ENCODE measurements around the gene AMACR.
"Not testable (repeated sequence)": the region's sequence is repeated elsewhere in the genome, so short reads cannot be mapped to it uniquely, and the experiment has no call there.

Gene AMACR

GRCh38 chr5:34035756-34036155 is 27.9 kb upstream of the AMACR start:
- no peak for DNase-seq

GRCh38 chr5:34034534-34035327 is 26.9 kb upstream of the AMACR start:
- no peak for DNase-seq

GRCh38 chr5:34031966-34032365 is 24.1 kb upstream of the AMACR start:
- DNase-seq, result no peak

- DNase-seq, result no peak
These were observed 23.3 kb upstream of the AMACR start for GRCh38 chr5:34031117-34031516.

GRCh38 chr5:34030585-34030984 is 22.7 kb upstream of the AMACR start:
- not testable (repeated sequence) for DNase-seq

GRCh38 chr5:34030048-34030447 is 22.2 kb upstream of the AMACR start:
- no peak for DNase-seq

- no peak for DNase-seq
These were observed 20.5 kb upstream of the AMACR start for GRCh38 chr5:34028349-34028748.

- DNase-seq, result no peak
These were observed 18.4 kb upstream of the AMACR start for GRCh38 chr5:34026089-34026761.

GRCh38 chr5:34022121-34022705 is 14.4 kb upstream of the AMACR start:
- peak; percentile 13 for DNase-seq

- no peak for DNase-seq
These were observed 13.5 kb upstream of the AMACR start for GRCh38 chr5:34021334-34021733.

GRCh38 chr5:34020726-34021125 is 12.9 kb upstream of the AMACR start:
- DNase-seq, result no peak

- DNase-seq, result no peak
These were observed 9.4 kb upstream of the AMACR start for GRCh38 chr5:34017254-34017653.

GRCh38 chr5:34016750-34017149 is 8.9 kb upstream of the AMACR start:
- DNase-seq, result no peak

GRCh38 chr5:34016222-34016621 is 8.4 kb upstream of the AMACR start:
- DNase-seq, result no peak

GRCh38 chr5:34015120-34015822 is 7.4 kb upstream of the AMACR start:
- DNase-seq, result no peak

- no peak for DNase-seq
These were observed 6.8 kb upstream of the AMACR start for GRCh38 chr5:34014626-34015025.

GRCh38 chr5:34013547-34013946 is 5.7 kb upstream of the AMACR start:
- no peak for DNase-seq

- DNase-seq, result no peak
These were observed 4.9 kb upstream of the AMACR start for GRCh38 chr5:34012791-34013190.

- DNase-seq, result no peak
These were observed 3.7 kb upstream of the AMACR start for GRCh38 chr5:34011536-34011935.

- DNase-seq, result not testable (repeated sequence)
These were observed 2.3 kb upstream of the AMACR start for GRCh38 chr5:34010146-34010545.

- no peak for DNase-seq
These were observed 1.8 kb upstream of the AMACR start for GRCh38 chr5:34009610-34010009.

- no peak for DNase-seq
These were observed 952 bp upstream of the AMACR start for GRCh38 chr5:34008802-34009201.

GRCh38 chr5:34007201-34007620 is 639 bp downstream of the AMACR start:
- DNase-seq, result no peak

- DNase-seq, result no peak
These were observed 2.2 kb downstream of the AMACR start for GRCh38 chr5:34005681-34006080.

All from CD4-positive, alpha-beta T cell treated with Interleukin-10 for 1 hour (primary cell).